ENCODE results near the gene CRACR2A.

CRACR2A gene

GRCh38 chr12:3735432-3735831 lies 17.5 kb downstream of the CRACR2A start:
- Histone ChIP-seq H3K4me1 (ENCODE audit: insufficient read depth, poor library complexity, severe bottlenecking) (peaks cover 3% of the 10 kb centered on the region), H3K27ac (ENCODE audit: poor library complexity, severe bottlenecking) (no peak overlapping the region), H3K4me3 (ENCODE audit: severe bottlenecking) (no peak overlapping the region), H3K27me3 (ENCODE audit: insufficient read depth, poor library complexity, severe bottlenecking) (no peaks in the 10 kb centered on the region), H3K36me3 (ENCODE audit: low read depth) (no peaks in the 10 kb centered on the region), H3K9me3 (ENCODE audit: severe bottlenecking) (no peaks in the 10 kb centered on the region)
- TF ChIP-seq, protein P1, sequence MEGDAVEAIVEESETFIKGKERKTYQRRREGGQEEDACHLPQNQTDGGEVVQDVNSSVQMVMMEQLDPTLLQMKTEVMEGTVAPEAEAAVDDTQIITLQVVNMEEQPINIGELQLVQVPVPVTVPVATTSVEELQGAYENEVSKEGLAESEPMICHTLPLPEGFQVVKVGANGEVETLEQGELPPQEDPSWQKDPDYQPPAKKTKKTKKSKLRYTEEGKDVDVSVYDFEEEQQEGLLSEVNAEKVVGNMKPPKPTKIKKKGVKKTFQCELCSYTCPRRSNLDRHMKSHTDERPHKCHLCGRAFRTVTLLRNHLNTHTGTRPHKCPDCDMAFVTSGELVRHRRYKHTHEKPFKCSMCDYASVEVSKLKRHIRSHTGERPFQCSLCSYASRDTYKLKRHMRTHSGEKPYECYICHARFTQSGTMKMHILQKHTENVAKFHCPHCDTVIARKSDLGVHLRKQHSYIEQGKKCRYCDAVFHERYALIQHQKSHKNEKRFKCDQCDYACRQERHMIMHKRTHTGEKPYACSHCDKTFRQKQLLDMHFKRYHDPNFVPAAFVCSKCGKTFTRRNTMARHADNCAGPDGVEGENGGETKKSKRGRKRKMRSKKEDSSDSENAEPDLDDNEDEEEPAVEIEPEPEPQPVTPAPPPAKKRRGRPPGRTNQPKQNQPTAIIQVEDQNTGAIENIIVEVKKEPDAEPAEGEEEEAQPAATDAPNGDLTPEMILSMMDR (IDR thresholded peaks at IDR 0.05; ENCODE audit: poor library complexity, severe bottlenecking): no peak
- DNase-seq (ENCODE audit: low spot score): no peak
- no peak for ATAC-seq (ENCODE audit: low read depth)

DNA sequence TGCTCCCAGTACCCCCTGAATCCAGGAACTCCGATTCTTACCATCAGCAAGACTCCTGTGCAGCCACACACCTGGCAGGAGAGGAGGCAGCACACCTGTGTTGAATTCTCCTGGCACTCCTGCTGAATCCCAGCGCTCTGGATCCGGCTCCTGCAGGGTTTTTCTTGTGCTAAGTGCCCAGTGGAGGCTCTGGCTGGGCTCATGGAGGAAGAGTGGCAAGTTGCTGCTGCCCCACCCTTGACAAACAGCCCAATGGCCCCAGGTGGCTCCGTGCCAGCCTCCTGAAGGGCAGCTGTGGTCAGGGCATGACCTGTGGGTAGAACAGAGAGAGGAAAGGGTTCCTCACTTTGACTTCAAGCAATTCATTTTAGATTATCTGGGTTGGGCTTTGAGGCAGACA lies 20.0 kb downstream of the CRACR2A start:
- H3K4me3 ChIP-seq (ENCODE audit: severe bottlenecking): no peak overlapping the region
- no peaks in the 10 kb centered on the region for H3K27me3 ChIP-seq (ENCODE audit: insufficient read depth, poor library complexity, severe bottlenecking)
- no peaks in the 10 kb centered on the region for H3K36me3 ChIP-seq (ENCODE audit: low read depth)
- H3K9me3 ChIP-seq (ENCODE audit: severe bottlenecking): no peaks in the 10 kb centered on the region
- H3K4me1 ChIP-seq (ENCODE audit: insufficient read depth, poor library complexity, severe bottlenecking): peaks cover 3% of the 10 kb centered on the region
- TF ChIP-seq, protein P1 (IDR thresholded peaks at IDR 0.05; ENCODE audit: poor library complexity, severe bottlenecking): no peak
- peak; percentile 27; the same call in 1 of the 3 replicates for ATAC-seq (ENCODE audit: low read depth)
- no peak overlapping the region for H3K27ac ChIP-seq (ENCODE audit: poor library complexity, severe bottlenecking)
- no peak for DNase-seq (ENCODE audit: low spot score)

DNA sequence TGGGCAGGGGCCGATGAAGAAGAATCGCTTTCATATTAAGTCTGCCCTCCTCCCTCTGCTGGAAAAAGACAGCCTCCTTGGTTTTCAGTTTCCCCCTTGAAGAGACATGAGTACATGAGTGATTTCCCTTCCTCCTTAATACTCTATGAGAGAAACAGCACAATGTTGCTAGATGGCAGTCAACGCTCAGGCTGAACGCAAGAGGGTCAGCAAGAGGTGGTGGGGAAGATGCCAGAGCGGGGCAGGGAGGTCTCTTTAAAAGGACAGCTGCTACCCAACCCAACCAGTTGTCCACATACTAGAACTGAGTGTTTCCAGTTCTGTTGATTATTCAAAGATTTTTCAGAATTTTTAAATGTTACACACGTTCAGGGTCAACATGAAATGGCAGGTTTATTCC lies 22.8 kb downstream of the CRACR2A start:
- ATAC-seq (ENCODE audit: low read depth): no peak
- Histone ChIP-seq H3K27me3 (ENCODE audit: insufficient read depth, poor library complexity, severe bottlenecking) (no peaks in the 10 kb centered on the region), H3K36me3 (ENCODE audit: low read depth) (no peaks in the 10 kb centered on the region), H3K9me3 (ENCODE audit: severe bottlenecking) (no peaks in the 10 kb centered on the region), H3K27ac (ENCODE audit: poor library complexity, severe bottlenecking) (no peak overlapping the region), H3K4me3 (ENCODE audit: severe bottlenecking) (no peak overlapping the region), H3K4me1 (ENCODE audit: insufficient read depth, poor library complexity, severe bottlenecking) (peaks cover 9% of the 10 kb centered on the region)
- no peak for DNase-seq (ENCODE audit: low spot score)
- TF ChIP-seq, protein P1 (IDR thresholded peaks at IDR 0.05; ENCODE audit: poor library complexity, severe bottlenecking): no peak

DNA sequence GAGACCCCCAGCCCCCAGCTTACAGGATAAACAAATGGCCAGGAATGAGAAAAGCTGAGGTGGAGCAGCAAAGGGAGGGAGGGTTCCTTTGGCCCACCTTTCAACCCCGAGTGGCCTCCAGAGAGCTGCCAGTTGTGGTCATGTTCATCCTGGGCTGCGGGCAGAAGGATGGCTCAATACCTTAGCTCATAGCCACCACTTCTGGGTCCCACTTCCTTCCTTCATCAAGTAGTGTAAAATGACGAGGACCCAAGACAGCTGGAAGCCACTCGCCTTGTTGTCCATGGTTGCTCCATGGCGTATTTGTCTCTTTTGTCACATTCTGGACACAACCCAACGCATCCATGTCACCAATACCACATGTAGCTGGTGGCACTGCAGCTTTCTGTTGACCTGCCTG lies 24.2 kb downstream of the CRACR2A start:
- no peak overlapping the region for H3K4me3 ChIP-seq (ENCODE audit: severe bottlenecking)
- no peaks in the 10 kb centered on the region for H3K27me3 ChIP-seq (ENCODE audit: insufficient read depth, poor library complexity, severe bottlenecking)
- TF ChIP-seq, protein P1 (IDR thresholded peaks at IDR 0.05; ENCODE audit: poor library complexity, severe bottlenecking): no peak
- H3K9me3 ChIP-seq (ENCODE audit: severe bottlenecking): no peaks in the 10 kb centered on the region
- H3K36me3 ChIP-seq (ENCODE audit: low read depth): no peaks in the 10 kb centered on the region
- peaks cover 9% of the 10 kb centered on the region for H3K4me1 ChIP-seq (ENCODE audit: insufficient read depth, poor library complexity, severe bottlenecking)
- no peak overlapping the region for H3K27ac ChIP-seq (ENCODE audit: poor library complexity, severe bottlenecking)
- ATAC-seq (ENCODE audit: low read depth): no peak
- no peak for DNase-seq (ENCODE audit: low spot score)

GRCh38 chr12:3727877-3728632 lies 24.9 kb downstream of the CRACR2A start:
- H3K36me3 ChIP-seq (ENCODE audit: low read depth): no peaks in the 10 kb centered on the region
- H3K27me3 ChIP-seq (ENCODE audit: insufficient read depth, poor library complexity, severe bottlenecking): no peaks in the 10 kb centered on the region
- DNase-seq (ENCODE audit: low spot score) (no peak), ATAC-seq (ENCODE audit: low read depth) (no peak)
- H3K9me3 ChIP-seq (ENCODE audit: severe bottlenecking): no peaks in the 10 kb centered on the region
- no peak overlapping the region for H3K4me3 ChIP-seq (ENCODE audit: severe bottlenecking)
- TF ChIP-seq, protein P1 (IDR thresholded peaks at IDR 0.05; ENCODE audit: poor library complexity, severe bottlenecking): no peak
- peaks cover 8% of the 10 kb centered on the region for H3K4me1 ChIP-seq (ENCODE audit: insufficient read depth, poor library complexity, severe bottlenecking)
- H3K27ac ChIP-seq (ENCODE audit: poor library complexity, severe bottlenecking): no peak overlapping the region
